Upper lobe of left lung (tissue), 4 donors: ENCODE data around the gene PDSS2.

Experiments used
- CTCF ChIP-seq, 6 experiments: fragments of 450-650 bp in 4 of 6; fragments of 200-600 bp in 2 of 6; sonication (generic) in 2 of 6; IDR thresholded peaks; one replicate each; pipeline ENCODE4 v1.5.1; 2016 to 2019; ENCODE audit warnings: antibody characterized with exemption in 6 of 6
- EP300 ChIP-seq, 4 donors: sonication (generic); formaldehyde crosslinking; IDR thresholded peaks; one replicate each; pipeline ENCODE4 v1.5.1; 2017; ENCODE audit warnings: antibody characterized with exemption in 4 of 4, control low read depth in 2 of 4
- POLR2A ChIP-seq, 4 donors: fragments of 450-650 bp; IDR thresholded peaks; one replicate each; pipeline ENCODE4 v1.5.1; 2016 to 2017; ENCODE audit warnings: antibody characterized with exemption in 4 of 4, mild to moderate bottlenecking in 2 of 4

- no peak for TF ChIP-seq CTCF (IDR thresholded peaks at IDR 0.05)
- TF ChIP-seq POLR2A (IDR thresholded peaks at IDR 0.05): no peak
- TF ChIP-seq EP300 (IDR thresholded peaks at IDR 0.05): no peak
Measured at GRCh38 chr6:107400616-107401147, 58.7 kb downstream of the PDSS2 start.
